VCaP (cell line): Measurements from ENCODE around the gene ERVH48-1.
"Not testable (repeated sequence)": the region's sequence is repeated elsewhere in the genome, so short reads cannot be mapped to it uniquely, and the experiment has no call there.

Source experiments
- H3K27ac ChIP-seq: fragments of 450-650 bp; 2 replicates; pipeline ENCODE4 v1.5.1; 2017
- CTCF ChIP-seq: fragments of 450-650 bp; conservative IDR thresholded peaks from 2 replicates; pipeline ENCODE4 v1.5.1; 2017; ENCODE audit warnings: mild to moderate bottlenecking, moderate library complexity

ERVH48-1 gene

GRCh38 chr21:42918291-42918690 is 7.1 kb downstream of the ERVH48-1 start:
- no peak for TF ChIP-seq CTCF
- no peak overlapping the region for H3K27ac ChIP-seq

GRCh38 chr21:42913476-42913875 is 12.0 kb downstream of the ERVH48-1 start:
- no peak overlapping the region for H3K27ac ChIP-seq
- no peak for TF ChIP-seq CTCF

GRCh38 chr21:42911920-42912319 is 13.5 kb downstream of the ERVH48-1 start:
- not testable (repeated sequence) for H3K27ac ChIP-seq

GRCh38 chr21:42908484-42908883 is 16.9 kb downstream of the ERVH48-1 start:
- H3K27ac ChIP-seq, result not testable (repeated sequence)

- H3K27ac ChIP-seq, result no peak overlapping the region
- no peak for TF ChIP-seq CTCF
Measured at GRCh38 chr21:42906233-42906632, 19.2 kb downstream of the ERVH48-1 start.

GRCh38 chr21:42905195-42905594 is 20.2 kb downstream of the ERVH48-1 start:
- no peak overlapping the region for H3K27ac ChIP-seq
- no peak for TF ChIP-seq CTCF

- TF ChIP-seq CTCF, result no peak
- H3K27ac ChIP-seq, result no peak overlapping the region
Measured at GRCh38 chr21:42903817-42904216, 21.6 kb downstream of the ERVH48-1 start.

- H3K27ac ChIP-seq, result no peak overlapping the region
- TF ChIP-seq CTCF, result no peak
Measured at GRCh38 chr21:42900446-42900845, 25.0 kb downstream of the ERVH48-1 start.
